Activated CD4-positive, alpha-beta T cell treated with anti-CD3 and anti-CD28 coated beads, Interleukin-10, Interleukin-2, amounts not matched to agents 100 ng/mL and 50 ng/mL, durations not matched to agents 16 hours and 8 hours (primary cell): ENCODE results near the gene FOXN3.
"Not testable (repeated sequence)": the region's sequence is repeated elsewhere in the genome, so short reads cannot be mapped to it uniquely, and the experiment has no call there.

Experiments used
- DNase-seq: peaks from one replicate; pipeline ENCODE4 v3.0.0-alpha.2; 2020

The FOXN3 gene

GRCh38 chr14:89158104-89158503, 258.9 kb downstream of the FOXN3 start:
- not testable (repeated sequence) for DNase-seq

- DNase-seq = no peak
Measured at GRCh38 chr14:89155491-89155890, 261.5 kb downstream of the FOXN3 start.

GRCh38 chr14:89151693-89152092, 265.3 kb downstream of the FOXN3 start:
- not testable (repeated sequence) for DNase-seq

GRCh38 chr14:89146274-89146673, 270.8 kb downstream of the FOXN3 start:
- DNase-seq = no peak

- no peak for DNase-seq
Measured at GRCh38 chr14:89144642-89145041, 272.4 kb downstream of the FOXN3 start.

- no peak for DNase-seq
Measured at GRCh38 chr14:89144066-89144465, 273.0 kb downstream of the FOXN3 start.

GRCh38 chr14:89143595-89143994, 273.4 kb downstream of the FOXN3 start:
- DNase-seq = no peak

- DNase-seq = no peak
Measured at GRCh38 chr14:89142366-89142765, 274.7 kb downstream of the FOXN3 start.

GRCh38 chr14:89141862-89142261, 275.2 kb downstream of the FOXN3 start:
- no peak for DNase-seq

GRCh38 chr14:89140326-89140725, 276.7 kb downstream of the FOXN3 start:
- DNase-seq = no peak

GRCh38 chr14:89139404-89140247, 277.4 kb downstream of the FOXN3 start:
- DNase-seq = no peak

GRCh38 chr14:89138846-89139245, 278.2 kb downstream of the FOXN3 start:
- no peak for DNase-seq

GRCh38 chr14:89137526-89138163, 279.4 kb downstream of the FOXN3 start:
- DNase-seq = no peak

- DNase-seq = no peak
Measured at GRCh38 chr14:89136587-89136986, 280.4 kb downstream of the FOXN3 start.

- no peak for DNase-seq
Measured at GRCh38 chr14:89134640-89135039, 282.4 kb downstream of the FOXN3 start.

GRCh38 chr14:89131004-89131750, 285.9 kb downstream of the FOXN3 start:
- no peak for DNase-seq

GRCh38 chr14:89129570-89129969, 287.5 kb downstream of the FOXN3 start:
- DNase-seq = no peak

GRCh38 chr14:89128311-89129026, 288.6 kb downstream of the FOXN3 start:
- DNase-seq = no peak

GRCh38 chr14:89126461-89126860, 290.6 kb downstream of the FOXN3 start:
- no peak for DNase-seq

- DNase-seq = no peak
Measured at GRCh38 chr14:89125216-89125615, 291.8 kb downstream of the FOXN3 start.

- DNase-seq = no peak
Measured at GRCh38 chr14:89123851-89124250, 293.2 kb downstream of the FOXN3 start.

- DNase-seq = no peak
Measured at GRCh38 chr14:89123215-89123614, 293.8 kb downstream of the FOXN3 start.
